Gastroesophageal sphincter (tissue), 3 donors: ENCODE measurements around the gene PCNT.

Experiments used
- EP300 ChIP-seq: sonication (generic); formaldehyde crosslinking; IDR thresholded peaks from one replicate; pipeline ENCODE4 v1.6.1; 2017; ENCODE audit warnings: antibody characterized with exemption, mild to moderate bottlenecking
- TF ChIP-seq, protein P1 (sequence below), 4 experiments: fragments of 200-600 bp in 2 of 4; fragments of 450-650 bp in 2 of 4; sonication (generic) in 1 of 4; IDR thresholded peaks; one replicate each; pipeline ENCODE4 v1.5.1; 2017 to 2019; ENCODE audit warnings: antibody characterized with exemption in 4 of 4, mild to moderate bottlenecking in 2 of 4, moderate library complexity in 2 of 4

GRCh38 chr21:46442938-46443337 is 119.0 kb downstream of the PCNT start:
- TF ChIP-seq, protein P1, sequence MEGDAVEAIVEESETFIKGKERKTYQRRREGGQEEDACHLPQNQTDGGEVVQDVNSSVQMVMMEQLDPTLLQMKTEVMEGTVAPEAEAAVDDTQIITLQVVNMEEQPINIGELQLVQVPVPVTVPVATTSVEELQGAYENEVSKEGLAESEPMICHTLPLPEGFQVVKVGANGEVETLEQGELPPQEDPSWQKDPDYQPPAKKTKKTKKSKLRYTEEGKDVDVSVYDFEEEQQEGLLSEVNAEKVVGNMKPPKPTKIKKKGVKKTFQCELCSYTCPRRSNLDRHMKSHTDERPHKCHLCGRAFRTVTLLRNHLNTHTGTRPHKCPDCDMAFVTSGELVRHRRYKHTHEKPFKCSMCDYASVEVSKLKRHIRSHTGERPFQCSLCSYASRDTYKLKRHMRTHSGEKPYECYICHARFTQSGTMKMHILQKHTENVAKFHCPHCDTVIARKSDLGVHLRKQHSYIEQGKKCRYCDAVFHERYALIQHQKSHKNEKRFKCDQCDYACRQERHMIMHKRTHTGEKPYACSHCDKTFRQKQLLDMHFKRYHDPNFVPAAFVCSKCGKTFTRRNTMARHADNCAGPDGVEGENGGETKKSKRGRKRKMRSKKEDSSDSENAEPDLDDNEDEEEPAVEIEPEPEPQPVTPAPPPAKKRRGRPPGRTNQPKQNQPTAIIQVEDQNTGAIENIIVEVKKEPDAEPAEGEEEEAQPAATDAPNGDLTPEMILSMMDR (IDR thresholded peaks at IDR 0.05), result no peak
- no peak for TF ChIP-seq EP300
